Neural progenitor cell (in vitro differentiated cells): ENCODE results near the gene GDI2.

Experiments used
- CTCF ChIP-seq: fragments of 200-600 bp; sonication (generic); IDR thresholded peaks from 2 replicates; pipeline ENCODE4 v1.5.1; 2017; ENCODE audit warnings: antibody characterized with exemption, mild to moderate bottlenecking
- EZH2phosphoT487 ChIP-seq: fragments of 200-600 bp; sonication (generic); IDR thresholded peaks from 2 replicates; pipeline ENCODE4 v1.6.1; 2017; ENCODE audit warnings: antibody characterized with exemption

DNA sequence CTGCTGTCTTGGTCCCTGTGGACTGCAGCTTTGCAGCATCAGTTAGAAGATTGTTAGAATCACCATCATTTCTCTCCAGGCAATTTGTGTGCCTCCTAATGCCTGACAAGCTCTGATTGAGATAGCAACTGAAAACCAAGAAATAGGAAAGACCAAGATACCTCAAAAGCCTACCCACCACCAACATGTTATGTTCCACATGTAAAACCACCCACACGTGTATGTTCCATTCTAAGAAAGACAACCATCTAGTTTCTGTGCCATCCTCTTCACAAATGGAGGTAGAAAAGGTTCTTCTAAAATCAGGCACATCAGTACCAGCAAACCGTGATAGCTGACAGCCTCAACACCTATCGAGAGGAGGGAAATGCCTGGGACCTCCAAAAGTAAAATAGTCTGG lies 81.7 kb downstream of the GDI2 start:
- TF ChIP-seq CTCF (no peak), EZH2phosphoT487 (no peak)
